K562 (cell line): ENCODE measurements around the gene DTYMK. TPM values are rescaled to one million over a fixed set of nuclear protein-coding genes. Genes with fewer than 3 reads are reported as not detected.
A peak's percentile ranks its signal among the peaks of the same experiment; 100 is the strongest.

Experiments
- CREB3 ChIP-seq: fragments of 450-650 bp; conservative IDR thresholded peaks from 2 replicates; pipeline ENCODE4 v1.6.1; 2016; ENCODE audit warnings: missing genetic modification characterization, low read depth, mild to moderate bottlenecking, missing compliant biosample characterization, moderate library complexity
- CREB3L1 ChIP-seq: fragments of 450-650 bp; IDR thresholded peaks from 2 replicates; pipeline ENCODE4 v1.6.1; 2014; ENCODE audit warnings: low read depth, mild to moderate bottlenecking, moderate library complexity, borderline replicate concordance
- FOXM1 ChIP-seq, 2 experiments: fragments of 450-650 bp in 1 of 2; sonication (generic) in 1 of 2; formaldehyde crosslinking in 1 of 2; IDR thresholded peaks; 2 replicates each; pipeline versions ENCODE4 v1.6.1 to v1.9.0; 2017 to 2022; ENCODE audit warnings: low read depth in 2 of 2, mild to moderate bottlenecking in 2 of 2, missing genetic modification reagents in 1 of 2, moderate library complexity in 1 of 2
- MAFK ChIP-seq: IDR thresholded peaks from 2 replicates; pipeline ENCODE4 v1.6.1; 2011; ENCODE audit warnings: low read length, improper control_type of control experiment
- MEF2A ChIP-seq: IDR thresholded peaks from 2 replicates; pipeline ENCODE4 v1.6.1; 2011; ENCODE audit warnings: low read depth, mild to moderate bottlenecking, low read length, moderate library complexity; ENCODE audit not compliant: control insufficient read depth
- NKRF ChIP-seq: fragments of 450-650 bp; IDR thresholded peaks from 2 replicates; pipeline ENCODE4 v1.6.1; 2016; ENCODE audit warnings: borderline replicate concordance
- PCBP1 ChIP-seq: fragments of 200-400 bp; formaldehyde crosslinking; IDR thresholded peaks from 2 replicates; pipeline ENCODE4 v1.6.1; 2018; ENCODE audit warnings: mild to moderate bottlenecking, low read depth, low read length; ENCODE audit not compliant: poor library complexity, severe bottlenecking
- SAFB ChIP-seq: fragments of 200-400 bp; formaldehyde crosslinking; IDR thresholded peaks from 2 replicates; pipeline ENCODE4 v1.6.1; 2017; ENCODE audit warnings: low read depth, low read length, borderline replicate concordance
- SIN3A ChIP-seq, 2 experiments: fragments of 150-350 bp in 1 of 2; IDR thresholded peaks; 2 replicates each; pipeline ENCODE4 v1.6.1; 2011 to 2016; ENCODE audit warnings: borderline replicate concordance in 2 of 2, low read depth in 2 of 2, low read length in 2 of 2, mild to moderate bottlenecking in 2 of 2, moderate library complexity in 2 of 2; ENCODE audit not compliant: control insufficient read depth in 1 of 2
- SP1 ChIP-seq: sonication (generic); formaldehyde crosslinking; IDR thresholded peaks from 2 replicates; pipeline ENCODE4 v1.8.1; 2022; ENCODE audit warnings: mild to moderate bottlenecking, missing genetic modification reagents
- TEAD1 ChIP-seq, 2 experiments: fragments of 450-650 bp in 1 of 2; sonication (generic) in 1 of 2; formaldehyde crosslinking; IDR thresholded peaks; 2 replicates each; pipeline versions ENCODE4 v1.4.0 to v1.8.0; 2020 to 2022; ENCODE audit warnings: mild to moderate bottlenecking in 2 of 2, missing genetic modification reagents in 1 of 2
- VEZF1 ChIP-seq: fragments of 200-800 bp; sonication (Bioruptor generic); IDR thresholded peaks from 2 replicates; pipeline ENCODE4 v1.6.1; 2017; ENCODE audit warnings: missing genetic modification characterization, missing compliant biosample characterization
- ZBTB34 ChIP-seq: fragments of 250-450 bp; sonication (Bioruptor Pico); IDR thresholded peaks from 2 replicates; pipeline ENCODE4 v1.8.0; 2021; ENCODE audit warnings: mild to moderate bottlenecking, moderate library complexity
- ZEB2 ChIP-seq: fragments of 450-650 bp; IDR thresholded peaks from 2 replicates; pipeline ENCODE4 v1.6.1; 2016
- ZNF280A ChIP-seq: fragments of 450-650 bp; IDR thresholded peaks from 2 replicates; pipeline ENCODE4 v1.6.1; 2018; ENCODE audit warnings: mild to moderate bottlenecking, low read depth; ENCODE audit not compliant: partially characterized antibody
- polyA plus RNA-seq, 8 experiments: library from polyadenylated mRNA; depleted of rRNA in 4 of 8; stranded (reverse) in 5 of 8; unstranded in 3 of 8; fragments of >200 nt; fragmentation: Nextera tagmentation in 2 of 8; fragmentation: Illumina TruSeq in 1 of 8; extraction: Ambion mirVana in 2 of 8; extraction: Trizol in 1 of 8; gene quantifications; 2 replicates each; pipeline versions ENCODE4 v1.2.1 to v1.2.3, GENCODE V29; 2011 to 2014; ENCODE audit warnings: inconsistent platforms in 1 of 8, missing spikeins in 1 of 8
- total RNA-seq, 7 experiments: library from RNA; depleted of rRNA in 6 of 7; stranded (reverse); fragments of >200 nt in 6 of 7; fragmentation: Illumina TruSeq in 2 of 7; extraction: Trizol in 2 of 7; gene quantifications; 2 replicates each; pipeline versions ENCODE4 v1.2.1 to v1.2.3, GENCODE V29; 2011 to 2021; ENCODE audit warnings: low replicate concordance in 1 of 7

The DTYMK gene
- total and polyA plus RNA-seq, 9 of the 15 experiments (the other 6 are each of a cell fraction or from before 2014, with no cell fraction given): 8.2 to 85.0 (median 47.9) TPM

- TF ChIP-seq CREB3L1: no peak
- TF ChIP-seq ZBTB34 (CRISPR knock-in tag): no peak
- TF ChIP-seq SIN3A (IDR thresholded peaks at IDR 0.05; ENCODE audit: borderline replicate concordance in 2 of 2, control insufficient read depth in 1 of 2, low read depth in 2 of 2, low read length in 2 of 2): peak; percentile 41 to 90; a peak in 1 of 4 replicates
- TF ChIP-seq SP1 (CRISPR knock-in tag): peak; percentile 80
- TF ChIP-seq ZNF280A: no peak
- TF ChIP-seq NKRF: peak; percentile 62
- no peak for TF ChIP-seq MEF2A
- TF ChIP-seq SAFB: 0 out of 2 replicates have a peak, but pooled peaks have one; percentile 26
- peak; percentile 86 for TF ChIP-seq VEZF1 (CRISPR knock-in tag)
- TF ChIP-seq ZEB2: no peak
- no peak for TF ChIP-seq FOXM1 (IDR thresholded peaks at IDR 0.05; ENCODE audit: low read depth)
- TF ChIP-seq FOXM1 (CRISPR knock-in tag; IDR thresholded peaks at IDR 0.05; ENCODE audit: low read depth): 0 out of 2 replicates have a peak, but pooled peaks have one; percentile 70
- no peak for TF ChIP-seq MAFK
- TF ChIP-seq TEAD1 (CRISPR knock-in tag; IDR thresholded peaks at IDR 0.05): 0 out of 4 replicates have a peak, but pooled peaks of 1 of the 2 experiments have one; percentile 41
- TF ChIP-seq CREB3 (tag): no peak
- TF ChIP-seq PCBP1: no peak
These were observed 15.8 kb upstream of the DTYMK start (continued) for GRCh38 chr2:241702155-241703031.
